Measurements from ENCODE around the gene DUSP5. TPM values are rescaled to one million over a fixed set of nuclear protein-coding genes. Genes with fewer than 3 reads are reported as not detected.
A peak's percentile ranks its signal among the peaks of the same experiment; 100 is the strongest.

Gene DUSP5
- total and polyA plus RNA-seq, 2 of the 4 experiments (the other 2 are of a cell fraction): 42.1 to 48.1 TPM

DNA sequence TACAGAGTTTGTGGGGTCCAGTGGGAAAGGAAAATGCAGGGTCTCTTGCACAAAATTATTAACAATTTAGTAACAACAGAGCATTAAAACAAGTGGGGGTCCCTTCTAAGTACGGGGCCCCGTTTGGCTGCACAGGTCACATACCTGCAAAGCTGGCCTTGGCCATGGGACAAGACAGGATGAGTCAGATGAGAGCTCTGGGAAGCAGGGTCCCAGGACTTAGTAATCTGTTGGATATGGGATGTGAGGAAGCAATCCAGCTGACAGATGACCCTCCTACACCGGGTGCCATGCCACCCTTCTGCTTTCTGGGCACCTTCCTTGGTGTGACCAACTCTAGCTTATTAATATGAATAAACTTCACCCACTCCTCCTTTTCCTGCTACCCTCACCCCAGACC, 3.2 kb upstream of the DUSP5 start:
- H4K8ac ChIP-seq (ENCODE audit: low read depth in 2 of 2, low read length in 2 of 2): no peak overlapping the region
- H2BK20ac ChIP-seq (ENCODE audit: low read depth, low read length): no peak overlapping the region
- ChIA-PET POLR2A (ENCODE audit: unreplicated experiment) (no interaction called here), CTCF (interaction anchor here (0.6 kb wide), 1 partner anchor 28 kb away, joined by 3 read pairs; no protein-coding TSS in a partner anchor)
- dilution Hi-C loops (cut with HindIII; ENCODE audit: low sequenced_read_pairs, unreplicated experiment): no loop called here
- H2AK9ac ChIP-seq (replicated peaks; ENCODE audit: low read depth, low read length, poor library complexity): no peak overlapping the region
- no peaks in the 10 kb centered on the region for H3K36me3 ChIP-seq (ENCODE audit: control insufficient read depth, insufficient read depth, low read length)
- peak; percentile 49 for DNase-seq
- in situ Hi-C loops (cut with MboI; ENCODE audit: low sequenced_read_pairs): no loop called here
- H4K91ac ChIP-seq (ENCODE audit: insufficient read depth, low read depth, low read length): 0 out of 2 replicates have a peak overlapping the region, but pooled peaks have one; percentile 16
- H3K27me3 ChIP-seq (ENCODE audit: control insufficient read depth, insufficient read depth, low read length): no peaks in the 10 kb centered on the region
- no peak overlapping the region for H3K27ac ChIP-seq (ENCODE audit: insufficient read depth, low read length)
- H3K56ac ChIP-seq (ENCODE audit: extremely low read depth, insufficient read depth, low read length): no peak overlapping the region
- H3K9me3 ChIP-seq (ENCODE audit: control insufficient read depth, insufficient read depth, low read length): no peaks in the 10 kb centered on the region
- peaks cover 13 to 43% of the 10 kb centered on the region in 2 experiments; a peak in 3 of 4 replicates for H3K79me1 ChIP-seq (ENCODE audit: low read depth in 1 of 2, low read length in 2 of 2)
- intact Hi-C loops (cut with micrococcal nuclease): no loop called here
- peak overlapping the region; percentile 90 for H2AK5ac ChIP-seq (ENCODE audit: low read depth, low read length)
- H3K14ac ChIP-seq (replicated peaks; ENCODE audit: low read depth, low read length): no peak overlapping the region
- H3K4me2 ChIP-seq (ENCODE audit: low read depth, low read length): no peak overlapping the region
- no peak overlapping the region for H3K18ac ChIP-seq (ENCODE audit: low read depth, low read length)
- H4K5ac ChIP-seq (ENCODE audit: low read depth, low read length): no peak overlapping the region
- H3K4me3 ChIP-seq (ENCODE audit: insufficient read depth, low read depth, low read length): no peak overlapping the region
- ATAC-seq (ENCODE audit: low read depth): no peak
- H2BK120ac ChIP-seq (ENCODE audit: low read depth, low read length): no peak overlapping the region
- H2AFZ ChIP-seq (replicated peaks; ENCODE audit: low read length, poor library complexity): no peak overlapping the region
- H3K4me1 ChIP-seq (ENCODE audit: control insufficient read depth, insufficient read depth, low read length): peaks cover 9% of the 10 kb centered on the region
- H3K23ac ChIP-seq (ENCODE audit: low read depth, low read length): no peak overlapping the region
- peaks cover 22% of the 10 kb centered on the region for H4K20me1 ChIP-seq (ENCODE audit: insufficient read depth, low read length)
- H2BK5ac ChIP-seq (ENCODE audit: low read depth, low read length, poor library complexity, severe bottlenecking): no peak overlapping the region
- BruUV-seq (replicated peaks): no TSS peak
- peak; percentile 48 for TF ChIP-seq POLR2A (IDR thresholded peaks at IDR 0.05; ENCODE audit: low read depth, low read length)
- no peak for TF ChIP-seq CEBPB (IDR thresholded peaks at IDR 0.05; ENCODE audit: low read depth, low read length)
- H2BK15ac ChIP-seq (ENCODE audit: low read depth, low read length): peak overlapping the region; percentile 83; the same call in 1 of the 3 replicates
- no peak overlapping the region for H3K9ac ChIP-seq (ENCODE audit: low read depth, low read length)
- H3K9me1 ChIP-seq (ENCODE audit: insufficient read depth, low read length): 0 out of 2 replicates have a peak, but pooled peaks cover 9% of the 10 kb centered on the region
- no CpG with 5 or more reads among the region's 3 CpGs for WGBS, 2 experiments (ENCODE audit: extremely low coverage in 2 of 2, insufficient read length in 1 of 2)
- H3K4ac ChIP-seq (ENCODE audit: low read depth, low read length): no peak overlapping the region; the same call in 1 of the 2 replicates
